Keratinocyte (primary cell): Measurements from ENCODE around the gene TMEM248.

Experiments
- EZH2 ChIP-seq: IDR thresholded peaks from one replicate; pipeline ENCODE4 v1.6.1; 2012; ENCODE audit warnings: inconsistent platforms, mild to moderate bottlenecking, low read length, moderate library complexity
- TF ChIP-seq, protein P1 (sequence below), 3 experiments: IDR thresholded peaks in 1 of 3; conservative IDR thresholded peaks in 1 of 3; optimal IDR thresholded peaks in 1 of 3; 2 replicates in 2 of 3; 3 replicates in 1 of 3; pipeline versions ENCODE3 to v1.5.1; 2011; ENCODE audit warnings: low read length in 3 of 3, mild to moderate bottlenecking in 3 of 3, moderate library complexity in 2 of 3, control low read depth in 1 of 3, inconsistent platforms in 1 of 3; ENCODE audit not compliant: insufficient read depth in 2 of 3; ENCODE audit errors: extremely low read depth in 1 of 3

DNA sequence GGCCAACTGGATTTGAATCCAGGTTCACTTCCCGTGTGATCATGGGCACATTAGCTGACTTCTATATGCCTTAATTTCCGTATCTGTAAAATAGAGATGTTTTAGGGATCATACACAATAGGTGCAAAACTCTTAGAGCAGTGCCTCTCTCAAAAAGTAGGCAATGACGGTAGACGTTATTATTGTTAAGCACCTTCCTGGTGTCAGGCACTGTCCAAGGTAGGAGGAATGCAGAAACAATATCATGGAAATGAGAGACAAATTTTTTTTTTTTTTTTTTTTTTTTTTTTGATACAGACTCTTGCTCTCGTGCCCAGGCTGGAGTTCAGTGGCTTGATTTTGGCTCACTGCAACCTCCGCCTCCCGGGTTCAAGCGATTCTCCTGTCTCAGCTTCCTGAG lies 8.1 kb downstream of the TMEM248 start:
- no peak for TF ChIP-seq EZH2
- TF ChIP-seq, protein P1, sequence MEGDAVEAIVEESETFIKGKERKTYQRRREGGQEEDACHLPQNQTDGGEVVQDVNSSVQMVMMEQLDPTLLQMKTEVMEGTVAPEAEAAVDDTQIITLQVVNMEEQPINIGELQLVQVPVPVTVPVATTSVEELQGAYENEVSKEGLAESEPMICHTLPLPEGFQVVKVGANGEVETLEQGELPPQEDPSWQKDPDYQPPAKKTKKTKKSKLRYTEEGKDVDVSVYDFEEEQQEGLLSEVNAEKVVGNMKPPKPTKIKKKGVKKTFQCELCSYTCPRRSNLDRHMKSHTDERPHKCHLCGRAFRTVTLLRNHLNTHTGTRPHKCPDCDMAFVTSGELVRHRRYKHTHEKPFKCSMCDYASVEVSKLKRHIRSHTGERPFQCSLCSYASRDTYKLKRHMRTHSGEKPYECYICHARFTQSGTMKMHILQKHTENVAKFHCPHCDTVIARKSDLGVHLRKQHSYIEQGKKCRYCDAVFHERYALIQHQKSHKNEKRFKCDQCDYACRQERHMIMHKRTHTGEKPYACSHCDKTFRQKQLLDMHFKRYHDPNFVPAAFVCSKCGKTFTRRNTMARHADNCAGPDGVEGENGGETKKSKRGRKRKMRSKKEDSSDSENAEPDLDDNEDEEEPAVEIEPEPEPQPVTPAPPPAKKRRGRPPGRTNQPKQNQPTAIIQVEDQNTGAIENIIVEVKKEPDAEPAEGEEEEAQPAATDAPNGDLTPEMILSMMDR (optimal IDR thresholded peaks at IDR 0.05 in 1 of 3, IDR thresholded peaks at IDR 0.05 in 1 of 3, conservative IDR thresholded peaks at IDR 0.05 in 1 of 3; ENCODE audit: extremely low read depth in 1 of 3, insufficient read depth in 2 of 3, low read length in 3 of 3), result no peak
